Karpas-422 (cell line): ENCODE results near the gene C1orf159. TPM values are rescaled to one million over a fixed set of nuclear protein-coding genes. Genes with fewer than 3 reads are reported as not detected.

ENCODE experiments used
- DNase-seq: peaks from one replicate; pipeline ENCODE4 v3.0.0-alpha.2; 2015
- H2AFZ ChIP-seq: fragments of 200-600 bp; sonication (generic); 2 replicates; pipeline ENCODE4 v1.6.1; 2014; ENCODE audit warnings: antibody characterized with exemption, low read length, mixed read lengths
- H3K27ac ChIP-seq: fragments of 200-600 bp; sonication (generic); 2 replicates; pipeline ENCODE4 v1.5.1; 2014; ENCODE audit warnings: mild to moderate bottlenecking, low read length, moderate library complexity
- H3K27me3 ChIP-seq: fragments of 200-600 bp; sonication (generic); 2 replicates; pipeline ENCODE4 v1.6.1; 2014; ENCODE audit warnings: low read length, mixed read lengths
- H3K36me3 ChIP-seq: fragments of 200-600 bp; sonication (generic); 2 replicates; pipeline ENCODE4 v1.6.1; 2014; ENCODE audit warnings: low read length, mixed read lengths; ENCODE audit not compliant: insufficient read depth
- H3K4me1 ChIP-seq: fragments of 200-600 bp; sonication (generic); 2 replicates; pipeline ENCODE4 v1.6.1; 2014; ENCODE audit warnings: mild to moderate bottlenecking, low read length, mixed read lengths
- H3K4me2 ChIP-seq: fragments of 200-600 bp; sonication (generic); 2 replicates; pipeline ENCODE4 v1.6.1; 2014; ENCODE audit warnings: low read length, low read depth, mild to moderate bottlenecking; ENCODE audit not compliant: poor library complexity, severe bottlenecking
- H3K4me3 ChIP-seq: fragments of 200-600 bp; sonication (generic); 2 replicates; pipeline ENCODE4 v1.5.1; 2014; ENCODE audit warnings: mild to moderate bottlenecking, antibody characterized with exemption, low read length, mixed read lengths
- H3K79me2 ChIP-seq: fragments of 200-600 bp; sonication (generic); 2 replicates; pipeline ENCODE4 v1.6.1; 2014; ENCODE audit warnings: mild to moderate bottlenecking, low read length, mixed read lengths
- H3K9ac ChIP-seq: fragments of 200-600 bp; sonication (generic); 2 replicates; pipeline ENCODE4 v1.6.0; 2014; ENCODE audit warnings: low read length
- H3K9me2 ChIP-seq: fragments of 200-600 bp; sonication (generic), shearing (Covaris generic); replicated peaks from 2 replicates; pipeline ENCODE4 v1.6.0; 2014; ENCODE audit warnings: mild to moderate bottlenecking, low read length, moderate library complexity; ENCODE audit not compliant: insufficient read depth
- H3K9me3 ChIP-seq: fragments of 300-700, 200-600 bp; sonication (generic); 2 replicates; pipeline ENCODE4 v1.6.1; 2014; ENCODE audit warnings: low read length, mixed read lengths
- H4K20me1 ChIP-seq: fragments of 200-600 bp; sonication (generic); 2 replicates; pipeline ENCODE4 v1.6.1; 2014; ENCODE audit warnings: mild to moderate bottlenecking, antibody characterized with exemption, low read length, low read depth; ENCODE audit not compliant: insufficient read depth
- total RNA-seq: library from RNA; depleted of rRNA; stranded (reverse); fragments of >200 nt; shearing (Covaris generic); gene quantifications from 2 replicates; pipeline ENCODE4 v1.2.3, GENCODE V29; 2014; ENCODE audit warnings: low replicate concordance

The C1orf159 gene
- total RNA-seq, 1 experiment from 2014 or later, result 10.2 TPM

- Histone ChIP-seq H3K4me1 (peaks cover 9% of the 10 kb centered on the region), H3K9ac (no peak overlapping the region), H3K79me2 (no peaks in the 10 kb centered on the region), H3K36me3 (no peaks in the 10 kb centered on the region), H3K4me3 (no peak overlapping the region), H2AFZ (no peak overlapping the region), H3K27me3 (no peaks in the 10 kb centered on the region), H3K9me3 (no peaks in the 10 kb centered on the region), H4K20me1 (no peaks in the 10 kb centered on the region), H3K4me2 (no peak overlapping the region), H3K27ac (no peak overlapping the region), H3K9me2 (no peaks in the 10 kb centered on the region)
- DNase-seq, result no peak
These were observed 25.5 kb upstream of the C1orf159 start for GRCh38 chr1:1141244-1141910.

DNA sequence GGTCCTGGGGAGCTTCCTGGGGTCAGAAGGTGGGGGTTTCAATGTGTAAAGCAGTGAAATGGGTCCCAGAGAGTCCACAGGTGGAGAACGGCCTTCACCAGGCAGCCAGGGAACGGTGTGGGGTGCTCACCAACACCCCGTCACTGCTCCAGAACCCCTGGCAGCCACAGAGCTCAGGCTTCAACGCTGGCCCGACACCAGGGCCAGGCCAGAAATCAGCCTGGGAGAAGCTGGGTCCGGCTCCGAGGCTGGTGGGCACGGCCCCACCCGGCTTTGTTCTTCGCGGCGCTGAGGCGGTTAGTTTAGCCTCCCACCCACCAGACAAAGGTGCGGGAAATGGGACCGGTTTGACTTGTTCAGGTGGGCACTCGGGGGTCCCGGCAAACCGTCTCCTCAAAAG is 24.8 kb upstream of the C1orf159 start:
- no peaks in the 10 kb centered on the region for H3K9me3 ChIP-seq
- H3K4me2 ChIP-seq, result no peak overlapping the region
- H3K4me3 ChIP-seq, result no peak overlapping the region
- H3K9me2 ChIP-seq, result no peaks in the 10 kb centered on the region
- H3K36me3 ChIP-seq, result no peaks in the 10 kb centered on the region
- no peak for DNase-seq
- no peaks in the 10 kb centered on the region for H4K20me1 ChIP-seq
- no peak overlapping the region for H3K9ac ChIP-seq
- no peak overlapping the region for H3K27ac ChIP-seq
- peaks cover 9% of the 10 kb centered on the region for H3K4me1 ChIP-seq
- H3K27me3 ChIP-seq, result no peaks in the 10 kb centered on the region
- no peak overlapping the region for H2AFZ ChIP-seq
- no peaks in the 10 kb centered on the region for H3K79me2 ChIP-seq

DNA sequence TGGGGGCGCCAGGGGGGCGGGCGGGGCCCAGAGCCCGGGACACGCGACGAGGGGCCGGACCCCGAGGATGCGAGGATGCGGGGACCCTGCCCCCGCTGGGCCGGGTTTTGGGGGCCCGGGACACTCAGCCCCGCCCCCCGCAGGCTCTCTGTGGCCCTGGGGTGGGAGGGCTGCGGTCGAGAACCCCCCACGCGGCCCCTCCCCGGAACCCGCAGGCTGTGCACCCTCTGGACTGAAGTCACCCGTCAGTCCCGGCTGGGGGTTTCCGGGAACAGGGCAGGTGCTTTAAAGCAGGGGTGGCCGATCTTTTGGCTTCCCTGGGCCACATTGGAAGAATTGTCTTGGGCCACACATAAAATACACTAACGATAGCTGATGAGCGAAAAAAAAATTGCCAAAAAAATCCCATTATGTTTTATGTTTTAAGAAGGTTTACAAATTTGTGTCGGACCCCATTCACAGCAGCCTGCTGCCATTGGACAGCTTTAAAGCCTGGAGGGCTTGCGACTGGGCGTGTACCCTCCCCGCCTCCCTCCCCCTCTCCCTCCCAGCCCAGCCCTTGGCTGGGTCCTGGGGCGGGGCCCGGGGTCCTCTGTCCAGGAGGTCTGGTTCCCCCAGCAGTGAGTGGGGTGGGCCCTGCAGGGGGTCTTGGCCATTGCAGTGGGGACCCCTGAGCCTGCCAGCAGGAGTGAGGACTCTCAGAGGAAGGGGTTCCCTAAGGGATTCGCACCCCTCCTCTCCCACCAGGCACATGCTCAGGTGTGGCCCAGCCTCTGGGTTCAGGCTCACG is 21.6 kb upstream of the C1orf159 start:
- no peaks in the 10 kb centered on the region for H4K20me1 ChIP-seq
- no peak for DNase-seq
- no peak overlapping the region for H3K9ac ChIP-seq
- no peaks in the 10 kb centered on the region for H3K4me1 ChIP-seq
- H3K36me3 ChIP-seq, result no peaks in the 10 kb centered on the region
- H3K9me3 ChIP-seq, result no peaks in the 10 kb centered on the region
- no peaks in the 10 kb centered on the region for H3K9me2 ChIP-seq
- H3K27me3 ChIP-seq, result no peaks in the 10 kb centered on the region
- no peak overlapping the region for H3K27ac ChIP-seq
- H3K4me3 ChIP-seq, result no peak overlapping the region
- no peaks in the 10 kb centered on the region for H3K79me2 ChIP-seq
- H3K4me2 ChIP-seq, result no peak overlapping the region
- H2AFZ ChIP-seq, result no peak overlapping the region

DNA sequence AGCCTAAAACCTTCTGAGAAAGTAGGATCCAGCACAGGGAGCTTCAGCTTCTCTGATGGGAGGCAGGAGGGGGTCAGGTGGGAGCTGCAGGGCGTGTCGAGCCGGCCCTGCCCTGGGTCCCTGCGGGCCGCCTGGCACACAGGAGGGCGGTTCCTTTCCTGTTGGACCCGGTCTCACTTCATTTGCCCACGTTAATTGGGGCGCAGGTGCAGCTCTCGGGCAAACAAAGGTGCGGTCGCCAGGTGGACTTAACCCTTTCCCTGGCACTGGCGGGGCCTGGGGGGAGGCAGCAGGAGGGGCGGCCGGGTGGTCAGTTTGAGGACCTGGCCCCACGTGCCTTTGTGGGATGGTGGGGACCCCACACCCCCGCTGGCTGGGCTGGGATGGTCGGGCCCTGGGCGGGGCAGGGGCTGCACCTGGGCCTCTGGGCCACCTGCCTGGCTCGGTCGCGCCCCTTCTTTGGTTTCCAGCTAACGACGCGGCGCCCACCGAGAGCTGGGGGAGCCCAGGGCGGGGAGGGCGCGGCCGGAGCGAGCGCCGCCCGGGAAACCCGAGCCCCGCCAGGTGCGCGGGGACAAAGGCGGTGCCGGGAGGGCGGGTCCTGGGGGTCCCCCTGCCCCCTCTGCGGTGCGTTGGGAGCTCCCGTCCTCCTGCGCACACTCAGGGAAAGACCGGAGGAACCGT is 20.8 kb upstream of the C1orf159 start:
- no peak overlapping the region for H3K9ac ChIP-seq
- no peak overlapping the region for H3K4me3 ChIP-seq
- DNase-seq, result no peak
- no peaks in the 10 kb centered on the region for H3K9me2 ChIP-seq
- no peaks in the 10 kb centered on the region for H4K20me1 ChIP-seq
- H3K27ac ChIP-seq, result no peak overlapping the region
- no peaks in the 10 kb centered on the region for H3K4me1 ChIP-seq
- no peaks in the 10 kb centered on the region for H3K27me3 ChIP-seq
- H3K79me2 ChIP-seq, result no peaks in the 10 kb centered on the region
- H2AFZ ChIP-seq, result no peak overlapping the region
- H3K36me3 ChIP-seq, result no peaks in the 10 kb centered on the region
- H3K9me3 ChIP-seq, result no peaks in the 10 kb centered on the region
- H3K4me2 ChIP-seq, result no peak overlapping the region

- no peaks in the 10 kb centered on the region for H3K79me2 ChIP-seq
- no peak overlapping the region for H3K9ac ChIP-seq
- no peaks in the 10 kb centered on the region for H3K36me3 ChIP-seq
- H3K4me3 ChIP-seq, result no peak overlapping the region
- H3K9me2 ChIP-seq, result no peaks in the 10 kb centered on the region
- H3K9me3 ChIP-seq, result no peaks in the 10 kb centered on the region
- peak; percentile 54 for DNase-seq
- no peak overlapping the region for H3K27ac ChIP-seq
- H3K27me3 ChIP-seq, result no peaks in the 10 kb centered on the region
- no peaks in the 10 kb centered on the region for H4K20me1 ChIP-seq
- H2AFZ ChIP-seq, result no peak overlapping the region
- H3K4me1 ChIP-seq, result no peaks in the 10 kb centered on the region
- no peak overlapping the region for H3K4me2 ChIP-seq
These were observed 19.6 kb upstream of the C1orf159 start for GRCh38 chr1:1135339-1136136.

DNA sequence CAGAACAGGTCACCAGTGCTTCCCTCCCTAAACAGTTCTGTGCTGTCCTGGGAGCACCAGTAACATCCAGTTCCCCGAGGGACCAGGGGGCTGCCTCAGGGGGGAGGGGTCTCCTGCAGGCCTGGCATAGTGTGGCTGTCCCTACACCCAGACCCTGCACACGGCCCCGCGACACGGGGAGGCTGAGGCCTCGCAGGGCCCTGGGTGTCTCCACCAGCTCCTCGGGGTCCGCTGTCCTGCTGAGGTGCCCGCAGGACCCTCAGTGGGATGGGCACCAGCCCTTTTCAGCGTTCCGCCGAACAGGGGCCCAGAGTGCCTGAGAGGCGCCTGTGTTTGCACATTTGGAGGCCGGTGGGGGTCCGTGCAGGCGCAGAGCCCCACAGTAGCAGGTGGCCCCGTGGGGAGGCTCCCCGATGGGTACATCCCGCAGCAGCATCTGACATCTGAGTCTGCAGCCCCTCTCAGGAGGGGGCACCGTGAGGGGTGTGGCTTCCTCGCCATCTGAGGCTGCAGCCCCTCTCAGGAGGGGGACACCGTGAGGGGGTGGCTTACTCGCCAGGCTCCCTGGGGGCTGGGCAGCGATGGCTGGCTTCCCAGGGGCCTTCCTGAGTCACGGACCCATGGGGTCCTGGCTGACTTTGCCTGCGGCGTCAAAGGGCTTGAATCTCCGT is 18.5 kb upstream of the C1orf159 start:
- Histone ChIP-seq H3K36me3 (no peaks in the 10 kb centered on the region), H3K79me2 (no peaks in the 10 kb centered on the region), H3K9me2 (no peaks in the 10 kb centered on the region), H3K27me3 (no peaks in the 10 kb centered on the region), H2AFZ (no peak overlapping the region), H3K27ac (no peak overlapping the region), H4K20me1 (no peaks in the 10 kb centered on the region), H3K4me2 (no peak overlapping the region), H3K9me3 (no peaks in the 10 kb centered on the region), H3K4me3 (no peak overlapping the region), H3K9ac (no peak overlapping the region), H3K4me1 (no peaks in the 10 kb centered on the region)
- DNase-seq, result no peak

DNA sequence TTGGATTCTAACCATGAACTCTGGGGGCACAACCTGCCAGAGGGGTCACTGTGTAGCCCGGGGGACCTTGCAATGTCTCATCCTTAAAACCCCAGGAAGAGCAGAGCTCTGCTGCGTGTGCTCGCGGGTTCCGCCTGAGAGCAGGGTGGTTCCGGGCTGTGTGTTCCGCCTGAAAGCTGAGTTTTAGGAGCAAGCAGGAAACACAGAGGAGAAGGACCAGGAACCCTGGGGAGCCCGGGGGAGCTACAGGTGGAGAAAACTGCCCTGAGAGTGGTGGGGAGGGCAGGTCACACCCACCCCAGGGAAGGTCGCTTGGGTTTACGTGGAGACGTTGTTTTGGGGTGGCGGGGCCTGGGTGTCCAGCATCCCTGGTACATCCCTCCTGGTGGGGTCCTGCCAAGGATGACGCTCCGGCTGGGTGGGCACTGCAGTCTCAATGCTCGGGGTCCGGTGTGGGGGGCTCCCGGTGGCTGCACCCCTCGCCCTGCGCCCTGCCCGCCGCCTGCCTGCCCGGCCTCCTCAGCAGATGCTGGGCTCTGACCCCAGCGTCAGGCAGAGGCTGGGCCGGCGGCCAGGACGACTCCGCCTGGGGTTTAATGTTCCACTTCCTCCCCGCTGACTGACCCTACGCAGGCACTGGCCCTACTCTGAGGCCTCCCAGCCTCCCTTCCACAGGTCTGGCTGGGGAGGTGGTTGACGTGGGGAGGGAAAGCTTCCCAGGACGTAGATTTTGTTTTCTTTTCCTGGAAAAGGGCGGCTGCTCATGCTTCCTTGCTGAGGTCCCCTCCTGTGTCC is 17.3 kb upstream of the C1orf159 start:
- Histone ChIP-seq H3K9me3 (no peaks in the 10 kb centered on the region), H3K27ac (no peak overlapping the region), H3K9me2 (no peaks in the 10 kb centered on the region), H3K79me2 (no peaks in the 10 kb centered on the region), H3K9ac (no peak overlapping the region), H3K36me3 (no peaks in the 10 kb centered on the region), H3K4me2 (no peak overlapping the region), H3K4me1 (no peaks in the 10 kb centered on the region), H4K20me1 (no peaks in the 10 kb centered on the region), H2AFZ (no peak overlapping the region), H3K4me3 (no peak overlapping the region), H3K27me3 (no peaks in the 10 kb centered on the region)
- DNase-seq, result no peak
